Measurements from ENCODE around the gene HSDL1. TPM values are rescaled to one million over a fixed set of nuclear protein-coding genes. Genes with fewer than 3 reads are reported as not detected.
A peak's percentile ranks its signal among the peaks of the same experiment; 100 is the strongest.

Gene HSDL1
- total RNA-seq, 3 donors from 2014 or later: 7.2 to 21.3 (median 11.0) TPM

- intact Hi-C loops (cut with DNase I, micrococcal nuclease): no loop called here
- Histone ChIP-seq H3K36me3 (ENCODE audit: low read depth) (peaks cover 4% of the 10 kb centered on the region), H3K4me1 (ENCODE audit: low read depth) (peaks cover 4% of the 10 kb centered on the region), H3K4me3 (no peak overlapping the region), H3K9me3 (no peaks in the 10 kb centered on the region)
- DNase-seq: peak in 2 of 3 donors; percentile 68 to 76
- ATAC-seq: peak; percentile 81
- TF ChIP-seq CTCF (IDR thresholded peaks at IDR 0.05): peak; percentile 51
Measured at GRCh38 chr16:84175350-84176081, 30.5 kb upstream of the HSDL1 start.

- Histone ChIP-seq H3K9me3 (no peaks in the 10 kb centered on the region), H3K36me3 (ENCODE audit: low read depth) (peaks cover 4% of the 10 kb centered on the region), H3K4me3 (no peak overlapping the region), H3K4me1 (ENCODE audit: low read depth) (peaks cover 4% of the 10 kb centered on the region)
- no peak for ATAC-seq
- intact Hi-C loops (cut with DNase I, micrococcal nuclease): no loop called here
- DNase-seq: no peak
- no peak for TF ChIP-seq CTCF (IDR thresholded peaks at IDR 0.05)
Measured at GRCh38 chr16:84174396-84174795, 29.4 kb upstream of the HSDL1 start.

- intact Hi-C loops (cut with DNase I, micrococcal nuclease): no loop called here
- TF ChIP-seq CTCF (IDR thresholded peaks at IDR 0.05): no peak
- no peaks in the 10 kb centered on the region for H3K9me3 ChIP-seq
Measured at GRCh38 chr16:84169765-84170310, 24.9 kb upstream of the HSDL1 start.

GRCh38 chr16:84166796-84167695 lies 22.1 kb upstream of the HSDL1 start:
- ATAC-seq: no peak
- intact Hi-C loops (cut with DNase I, micrococcal nuclease): no loop called here
- Histone ChIP-seq H3K9me3 (no peaks in the 10 kb centered on the region), H3K4me3 (no peak overlapping the region), H3K4me1 (ENCODE audit: low read depth) (no peaks in the 10 kb centered on the region), H3K36me3 (ENCODE audit: low read depth) (no peaks in the 10 kb centered on the region)
- DNase-seq: no peak
- no peak for TF ChIP-seq CTCF (IDR thresholded peaks at IDR 0.05)

More at GRCh38 chr16:84169765-84170310, 24.9 kb upstream of the HSDL1 start:
- Histone ChIP-seq H3K36me3 (ENCODE audit: low read depth) (no peaks in the 10 kb centered on the region), H3K4me1 (ENCODE audit: low read depth) (no peaks in the 10 kb centered on the region), H3K4me3 (no peak overlapping the region)
- DNase-seq (no peak), ATAC-seq (no peak)

GRCh38 chr16:84165746-84166145 lies 20.8 kb upstream of the HSDL1 start:
- intact Hi-C loops (cut with DNase I, micrococcal nuclease): no loop called here
- H3K36me3 ChIP-seq (ENCODE audit: low read depth): no peaks in the 10 kb centered on the region
- no peaks in the 10 kb centered on the region for H3K9me3 ChIP-seq
- no peak overlapping the region for H3K4me3 ChIP-seq
- no peaks in the 10 kb centered on the region for H3K4me1 ChIP-seq (ENCODE audit: low read depth)
- ATAC-seq (no peak), DNase-seq (no peak)
- TF ChIP-seq CTCF (IDR thresholded peaks at IDR 0.05): no peak
